GM18498 (cell line): ENCODE results near the gene ERFE.

Experiments used
- ATAC-seq: cut with Tn5 transposase; IDR thresholded peaks from one replicate; pipeline ENCODE4 v1.9.1; 2021; ENCODE audit warnings: mild to moderate bottlenecking, moderate library complexity; ENCODE audit not compliant: unreplicated experiment

The ERFE gene

GRCh38 chr2:238152771-238153688 lies 5.7 kb upstream of the ERFE start:
- ATAC-seq, result no peak

GRCh38 chr2:238154570-238154969 lies 4.2 kb upstream of the ERFE start:
- no peak for ATAC-seq

GRCh38 chr2:238155051-238155760 lies 3.6 kb upstream of the ERFE start:
- ATAC-seq, result no peak

DNA sequence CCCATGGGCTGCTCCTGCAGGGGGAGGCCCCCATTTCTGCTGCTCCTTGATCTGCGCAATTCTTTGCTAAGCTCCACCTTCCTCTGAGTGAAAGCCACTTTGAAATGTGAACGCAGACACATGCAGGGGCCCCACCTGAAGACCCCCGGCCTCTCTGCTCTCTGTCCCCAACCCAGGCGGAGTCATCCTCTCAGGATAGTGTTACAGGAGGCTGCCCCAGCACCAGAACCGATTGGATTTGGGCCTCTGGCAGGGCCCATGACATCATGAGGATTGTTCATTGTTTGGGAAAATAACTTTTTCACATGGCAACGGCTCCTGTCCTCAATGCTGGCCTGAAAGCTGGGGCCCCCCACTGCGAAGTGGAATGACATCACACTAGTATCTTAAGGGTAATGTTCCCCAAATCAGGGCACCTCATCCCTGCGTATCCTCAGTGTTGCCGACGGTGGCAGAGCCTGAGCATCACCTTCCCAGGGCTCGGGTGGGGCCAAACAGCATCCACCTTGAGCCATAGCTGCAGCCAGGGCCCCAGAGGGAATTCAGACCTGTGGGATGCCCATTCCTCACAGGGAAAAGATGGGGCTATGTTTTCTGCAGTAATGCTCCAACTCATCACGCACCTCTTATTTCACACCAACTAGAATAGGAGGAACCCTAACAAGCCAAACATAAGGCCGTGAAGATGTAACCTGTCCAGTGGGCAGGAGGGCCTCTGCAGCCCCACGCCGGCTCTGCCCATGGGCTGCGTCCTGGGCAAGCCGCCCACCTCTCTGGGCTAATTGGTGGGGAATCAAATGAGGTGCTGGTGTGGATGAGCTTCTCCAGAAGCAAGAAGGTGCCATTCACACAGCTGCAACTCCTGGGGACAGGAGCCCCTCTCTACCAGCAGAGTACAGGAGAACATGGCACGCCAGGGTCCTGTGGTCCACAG lies 2.7 kb upstream of the ERFE start:
- no peak for ATAC-seq

- ATAC-seq, result no peak
Observed at GRCh38 chr2:238157506-238158017, 1.2 kb upstream of the ERFE start.

- no peak for ATAC-seq
Observed at GRCh38 chr2:238158018-238158508, 707 bp upstream of the ERFE start.

DNA sequence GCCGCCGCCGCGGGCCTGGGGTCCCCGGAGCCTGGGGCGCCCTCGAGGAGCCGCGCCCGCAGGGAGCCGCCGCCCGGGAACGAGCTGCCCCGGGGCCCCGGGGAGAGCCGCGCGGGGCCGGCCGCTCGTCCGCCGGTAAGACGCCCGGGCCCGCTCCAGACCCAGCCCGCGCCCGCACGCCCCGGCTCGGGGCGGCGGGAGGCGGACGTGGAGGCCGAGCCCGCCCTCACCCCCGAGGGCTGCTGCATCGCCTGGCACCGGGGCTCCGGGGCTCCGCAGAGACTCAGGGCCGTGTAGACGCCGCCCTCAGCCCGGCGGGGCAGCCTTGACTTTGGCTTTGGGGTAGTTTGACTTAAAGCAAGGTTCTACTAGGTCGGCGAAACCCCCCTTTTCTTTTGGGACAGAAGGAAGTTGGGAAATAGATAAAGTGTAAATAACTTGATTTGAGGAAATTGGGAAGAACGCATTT lies 335 bp downstream of the ERFE start:
- no peak for ATAC-seq

GRCh38 chr2:238159661-238160205 lies 963 bp downstream of the ERFE start:
- ATAC-seq, result no peak

DNA sequence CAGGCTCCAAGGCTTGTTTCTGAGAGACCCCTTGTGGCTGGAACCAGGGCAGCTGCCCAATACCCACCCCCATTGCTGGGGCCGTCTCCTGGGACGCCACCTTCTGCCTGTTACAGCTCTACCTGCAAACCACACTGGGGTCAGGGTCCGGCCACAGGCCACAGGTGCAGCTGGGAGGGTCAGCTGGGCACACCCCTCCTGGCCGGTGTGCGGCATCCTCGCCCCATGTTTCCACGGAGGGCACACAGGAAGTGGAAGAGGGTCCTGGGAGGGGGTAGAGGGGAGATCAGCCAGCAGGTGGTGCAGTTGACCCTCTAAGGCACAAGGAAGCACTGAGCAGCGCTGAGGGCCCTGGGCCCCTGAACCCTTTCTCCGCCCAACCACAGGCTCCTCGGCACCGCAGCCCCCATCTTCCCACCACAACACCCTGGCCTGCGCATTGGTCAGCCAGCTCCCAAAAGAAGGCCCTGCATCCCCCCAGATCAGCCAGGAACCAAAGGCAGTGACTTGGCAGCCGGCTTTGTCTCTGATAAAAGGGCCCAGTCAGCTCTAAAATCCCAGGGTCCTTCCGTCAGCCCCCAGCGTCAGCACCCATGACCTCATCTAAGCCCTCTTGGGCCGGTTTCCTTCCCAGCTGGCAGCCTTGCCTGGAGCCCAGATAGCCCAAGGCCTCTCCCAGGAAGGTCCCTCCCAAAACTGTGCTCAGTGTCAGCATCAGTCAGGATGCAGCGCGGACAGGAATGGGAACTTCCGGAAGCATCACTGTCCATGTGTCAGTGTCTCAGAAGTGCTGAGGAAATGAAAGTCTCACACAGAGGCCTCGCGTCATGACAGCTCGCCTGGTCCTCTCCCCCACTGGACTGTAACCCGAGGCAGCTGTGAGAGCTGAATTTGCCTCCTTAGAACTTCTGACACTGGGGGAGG lies 1.7 kb downstream of the ERFE start:
- ATAC-seq, result no peak

DNA sequence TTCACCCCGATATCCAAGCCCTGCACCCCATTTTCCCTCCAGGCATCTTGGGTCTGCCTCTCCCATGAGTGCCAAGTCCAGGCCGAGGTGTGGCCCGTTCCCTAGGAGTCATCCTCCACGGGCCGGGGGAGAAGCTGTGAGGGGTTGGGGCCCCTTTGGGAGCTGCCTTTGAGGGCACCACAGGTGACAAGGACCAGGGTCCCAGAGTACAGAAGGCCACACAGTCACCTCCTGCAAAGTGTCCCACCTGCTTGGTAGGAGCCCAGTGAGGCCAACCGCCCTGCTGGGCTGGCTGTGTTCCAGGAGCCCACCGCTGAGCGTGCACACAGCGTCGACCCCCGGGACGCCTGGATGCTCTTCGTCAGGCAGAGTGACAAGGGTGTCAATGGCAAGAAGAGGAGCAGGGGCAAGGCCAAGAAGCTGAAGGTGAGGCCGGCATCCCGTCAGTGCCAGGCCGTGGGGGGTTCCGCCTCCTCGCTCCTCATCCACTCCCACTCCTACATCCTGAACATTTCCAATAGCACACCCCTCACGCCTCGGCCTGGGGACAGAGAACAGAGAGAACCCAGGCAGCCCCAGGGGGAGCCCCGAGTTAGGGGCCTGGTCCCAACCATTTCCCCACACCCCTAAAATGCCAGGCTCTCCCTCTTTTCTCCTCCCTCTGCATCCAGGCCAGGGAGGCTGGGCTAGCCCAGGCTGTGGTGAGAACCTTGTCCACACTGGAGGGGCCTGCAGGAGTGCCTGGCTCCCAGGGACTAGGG lies 2.7 kb downstream of the ERFE start:
- ATAC-seq, result no peak

DNA sequence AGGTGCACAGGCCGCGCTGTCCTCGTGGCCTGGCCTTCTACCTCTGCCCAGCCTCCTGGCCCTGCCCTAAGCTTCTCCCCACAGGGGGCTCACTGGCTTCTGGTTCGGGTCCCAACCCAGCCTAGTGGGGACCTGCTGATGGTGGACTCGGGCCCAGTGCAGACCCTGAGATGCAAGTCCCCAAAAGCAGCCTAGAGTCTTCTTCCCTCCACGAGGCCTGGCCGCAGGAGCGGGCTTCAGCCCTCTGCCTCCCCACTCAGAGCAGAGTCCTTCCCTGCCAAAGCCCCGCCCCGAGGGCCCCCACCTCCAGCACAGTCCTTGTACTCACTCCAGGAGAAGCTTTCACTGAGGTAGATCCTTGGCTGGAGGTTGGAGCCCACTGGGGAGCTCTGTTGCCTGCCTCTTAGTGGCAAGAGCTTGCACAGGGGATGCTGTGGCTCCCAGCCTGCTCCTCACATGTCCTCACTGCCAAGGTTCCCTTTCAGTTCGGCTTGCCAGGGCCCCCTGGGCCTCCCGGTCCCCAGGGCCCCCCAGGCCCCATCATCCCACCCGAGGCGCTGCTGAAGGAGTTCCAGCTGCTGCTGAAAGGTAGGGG lies 3.6 kb downstream of the ERFE start:
- no peak for ATAC-seq

GRCh38 chr2:238162846-238163441 lies 4.2 kb downstream of the ERFE start:
- no peak for ATAC-seq

GRCh38 chr2:238163481-238164198 lies 4.9 kb downstream of the ERFE start:
- ATAC-seq, result no peak

DNA sequence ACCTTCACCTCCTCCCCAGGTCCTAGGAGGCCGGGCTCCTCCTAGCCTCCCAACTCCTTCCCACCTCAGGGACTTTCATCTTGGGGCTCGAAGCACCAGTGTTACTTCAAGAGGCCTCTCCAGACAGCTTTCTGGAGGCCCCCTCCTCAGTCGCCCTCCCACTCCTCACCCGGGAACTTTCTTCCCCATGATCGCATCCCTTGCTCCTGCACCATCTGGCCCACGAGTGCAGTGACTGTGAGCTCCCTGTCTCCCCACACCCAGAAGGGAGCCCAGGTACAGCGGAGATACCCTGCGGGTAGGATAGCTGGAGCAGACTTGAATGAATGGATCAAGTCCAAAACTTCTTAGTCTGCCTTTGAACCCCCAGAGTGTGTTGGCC lies 6.1 kb downstream of the ERFE start:
- no peak for ATAC-seq

- no peak for ATAC-seq
Observed at GRCh38 chr2:238165288-238165921, 6.6 kb downstream of the ERFE start.
